Suppressor macrophage treated with lipopolysaccharide for 1 hour (primary cell): ENCODE data around the gene SLC38A2.
A peak's percentile ranks its signal among the peaks of the same experiment; 100 is the strongest.
"Not testable (repeated sequence)": the region's sequence is repeated elsewhere in the genome, so short reads cannot be mapped to it uniquely, and the experiment has no call there.

ENCODE experiments used
- DNase-seq, 3 donors: peaks; one replicate each; pipeline ENCODE4 v3.0.0-alpha.2; 2020 to 2022

Gene SLC38A2

GRCh38 chr12:46372544-46373300 lies at the start of gene SLC38A2:
TSS of gene SLC38A2 (minus strand) at chr12:46372773. CDS start at chr12:46371293, 1,480 bp downstream.
- DNase-seq, result peak; percentile 95 to 98 (median 97)

- no peak for DNase-seq
Measured at GRCh38 chr12:46419675-46420074, 47.1 kb upstream of the SLC38A2 start.

GRCh38 chr12:46415552-46415951 lies 43.0 kb upstream of the SLC38A2 start:
- no peak for DNase-seq

GRCh38 chr12:46414591-46415268 lies 42.2 kb upstream of the SLC38A2 start:
- no peak for DNase-seq

GRCh38 chr12:46413368-46413767 lies 40.8 kb upstream of the SLC38A2 start:
- DNase-seq, result no peak

- no peak for DNase-seq
Measured at GRCh38 chr12:46412857-46413256, 40.3 kb upstream of the SLC38A2 start.

- DNase-seq, result no peak
Measured at GRCh38 chr12:46410495-46410894, 37.9 kb upstream of the SLC38A2 start.

GRCh38 chr12:46409974-46410373 lies 37.4 kb upstream of the SLC38A2 start:
- DNase-seq, result no peak

GRCh38 chr12:46409342-46409741 lies 36.8 kb upstream of the SLC38A2 start:
- no peak for DNase-seq

GRCh38 chr12:46408441-46408840 lies 35.9 kb upstream of the SLC38A2 start:
- DNase-seq, result no peak

GRCh38 chr12:46407361-46407760 lies 34.8 kb upstream of the SLC38A2 start:
- DNase-seq, result no peak

- no peak for DNase-seq
Measured at GRCh38 chr12:46406352-46407027, 33.9 kb upstream of the SLC38A2 start.

GRCh38 chr12:46404733-46405132 lies 32.2 kb upstream of the SLC38A2 start:
- no peak for DNase-seq

- DNase-seq, result no peak
Measured at GRCh38 chr12:46404225-46404631, 31.7 kb upstream of the SLC38A2 start.

GRCh38 chr12:46403719-46404070 lies 31.1 kb upstream of the SLC38A2 start:
- DNase-seq, result no peak

- DNase-seq, result no peak
Measured at GRCh38 chr12:46402941-46403718, 30.6 kb upstream of the SLC38A2 start.

GRCh38 chr12:46402451-46402850 lies 29.9 kb upstream of the SLC38A2 start:
- no peak for DNase-seq

GRCh38 chr12:46401662-46402061 lies 29.1 kb upstream of the SLC38A2 start:
- DNase-seq, result peak in 1 of 3 donors; percentile 16

- no peak for DNase-seq
Measured at GRCh38 chr12:46400406-46400805, 27.8 kb upstream of the SLC38A2 start.

- not testable (repeated sequence) for DNase-seq
Measured at GRCh38 chr12:46399461-46400248, 27.1 kb upstream of the SLC38A2 start.

- DNase-seq, result no peak
Measured at GRCh38 chr12:46396826-46397225, 24.3 kb upstream of the SLC38A2 start.

- no peak for DNase-seq
Measured at GRCh38 chr12:46395388-46395787, 22.8 kb upstream of the SLC38A2 start.
